ENCODE results near the gene PEX5L. TPM values are rescaled to one million over a fixed set of nuclear protein-coding genes. Genes with fewer than 3 reads are reported as not detected.
"Not testable (repeated sequence)": the region's sequence is repeated elsewhere in the genome, so short reads cannot be mapped to it uniquely, and the experiment has no call there.

The PEX5L gene
- total RNA-seq, 1 donor from 2014 or later: 0.78 TPM

DNA sequence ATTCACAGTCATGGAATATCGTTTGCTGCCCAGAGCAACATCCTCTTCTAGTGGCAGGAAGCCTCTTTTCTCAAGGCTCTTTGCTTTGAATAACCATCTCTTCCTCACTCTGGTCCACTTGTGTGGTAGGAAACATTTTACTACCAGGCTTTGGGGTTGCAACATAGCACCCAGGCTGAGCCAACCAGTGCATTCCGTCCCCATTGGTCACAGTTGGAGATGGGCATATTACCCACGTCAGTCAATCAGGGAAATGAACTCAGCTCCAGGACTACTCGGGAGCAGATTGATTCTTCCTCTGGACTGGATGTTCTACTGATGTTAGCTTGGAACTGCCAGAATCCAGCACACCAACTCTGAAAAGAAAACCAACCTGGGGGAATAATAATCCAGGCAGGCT, 4.2 kb upstream of the PEX5L start:
- ATAC-seq: no peak
- peaks cover 27% of the 10 kb centered on the region for H3K27me3 ChIP-seq
- TF ChIP-seq, protein P1, sequence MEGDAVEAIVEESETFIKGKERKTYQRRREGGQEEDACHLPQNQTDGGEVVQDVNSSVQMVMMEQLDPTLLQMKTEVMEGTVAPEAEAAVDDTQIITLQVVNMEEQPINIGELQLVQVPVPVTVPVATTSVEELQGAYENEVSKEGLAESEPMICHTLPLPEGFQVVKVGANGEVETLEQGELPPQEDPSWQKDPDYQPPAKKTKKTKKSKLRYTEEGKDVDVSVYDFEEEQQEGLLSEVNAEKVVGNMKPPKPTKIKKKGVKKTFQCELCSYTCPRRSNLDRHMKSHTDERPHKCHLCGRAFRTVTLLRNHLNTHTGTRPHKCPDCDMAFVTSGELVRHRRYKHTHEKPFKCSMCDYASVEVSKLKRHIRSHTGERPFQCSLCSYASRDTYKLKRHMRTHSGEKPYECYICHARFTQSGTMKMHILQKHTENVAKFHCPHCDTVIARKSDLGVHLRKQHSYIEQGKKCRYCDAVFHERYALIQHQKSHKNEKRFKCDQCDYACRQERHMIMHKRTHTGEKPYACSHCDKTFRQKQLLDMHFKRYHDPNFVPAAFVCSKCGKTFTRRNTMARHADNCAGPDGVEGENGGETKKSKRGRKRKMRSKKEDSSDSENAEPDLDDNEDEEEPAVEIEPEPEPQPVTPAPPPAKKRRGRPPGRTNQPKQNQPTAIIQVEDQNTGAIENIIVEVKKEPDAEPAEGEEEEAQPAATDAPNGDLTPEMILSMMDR (IDR thresholded peaks at IDR 0.05): no peak
- no peak overlapping the region for H3K4me3 ChIP-seq
- no peak overlapping the region for H3K27ac ChIP-seq
- DNase-seq: no peak
- no peaks in the 10 kb centered on the region for H3K4me1 ChIP-seq
- H3K9me3 ChIP-seq: no peaks in the 10 kb centered on the region
- intact Hi-C loops (cut with DNase I): no loop called here
- no peaks in the 10 kb centered on the region for H3K36me3 ChIP-seq

DNA sequence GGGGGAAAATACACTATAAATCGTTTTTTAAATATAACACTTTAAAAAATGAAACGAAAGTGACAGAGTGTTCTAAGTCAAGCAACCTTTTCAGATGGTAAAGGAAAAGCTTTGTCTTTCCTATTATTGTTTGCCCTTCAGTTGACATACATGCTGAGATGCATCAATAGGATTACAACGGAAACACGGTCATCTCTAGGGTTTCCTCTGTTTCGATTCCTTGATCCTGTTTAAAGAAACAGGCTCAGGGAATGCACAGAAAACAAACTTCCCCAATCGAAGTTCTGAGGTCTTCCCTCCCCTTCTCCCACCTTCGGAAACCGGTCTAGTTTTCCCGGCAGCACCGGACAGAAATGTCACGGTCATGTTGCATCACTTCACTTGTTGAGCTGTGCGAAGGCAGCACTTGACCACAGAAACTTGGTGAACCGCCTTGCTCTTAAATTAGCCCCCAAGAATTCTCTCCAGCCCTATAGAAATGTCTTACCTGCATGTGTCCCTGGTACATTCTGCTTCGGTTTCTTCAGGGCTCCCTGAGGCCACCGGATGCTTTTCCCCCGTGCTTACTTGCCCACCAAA, 556 bp downstream of the PEX5L start:
- TF ChIP-seq, protein P1 (IDR thresholded peaks at IDR 0.05): no peak
- H3K27ac ChIP-seq: no peak overlapping the region
- H3K4me3 ChIP-seq: peak overlapping the region; percentile 14
- no peaks in the 10 kb centered on the region for H3K36me3 ChIP-seq
- ATAC-seq (no peak), DNase-seq (no peak)
- intact Hi-C loops (cut with DNase I): no loop called here
- H3K9me3 ChIP-seq: no peaks in the 10 kb centered on the region
- H3K4me1 ChIP-seq: no peaks in the 10 kb centered on the region
- peaks cover 36% of the 10 kb centered on the region for H3K27me3 ChIP-seq

DNA sequence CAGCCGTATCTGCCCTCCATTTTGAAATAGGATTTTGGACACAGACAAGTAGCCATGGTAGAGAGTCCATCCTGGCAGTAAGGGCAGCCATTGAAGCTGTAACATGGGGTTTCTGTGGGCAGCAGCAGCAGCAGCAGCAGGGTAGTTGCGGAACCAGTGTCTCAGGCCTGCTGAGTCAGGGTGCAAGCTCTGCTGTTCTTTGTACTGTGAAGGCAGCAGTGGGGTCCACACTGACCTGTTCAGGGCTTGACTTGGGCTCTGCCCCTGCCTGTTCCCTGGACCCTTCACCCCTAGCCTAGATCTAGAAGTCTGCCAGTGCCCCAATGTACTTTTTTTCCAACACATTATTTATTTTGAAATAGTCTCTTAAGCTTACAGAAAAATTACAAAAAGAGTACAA, 9.7 kb downstream of the PEX5L start:
- DNase-seq (no peak), ATAC-seq (no peak)
- no peaks in the 10 kb centered on the region for H3K9me3 ChIP-seq
- H3K27ac ChIP-seq: no peak overlapping the region
- TF ChIP-seq, protein P1 (IDR thresholded peaks at IDR 0.05): no peak
- H3K27me3 ChIP-seq: no peaks in the 10 kb centered on the region
- H3K4me1 ChIP-seq: no peaks in the 10 kb centered on the region
- H3K4me3 ChIP-seq: no peak overlapping the region
- intact Hi-C loops (cut with DNase I): no loop called here
- H3K36me3 ChIP-seq: no peaks in the 10 kb centered on the region

DNA sequence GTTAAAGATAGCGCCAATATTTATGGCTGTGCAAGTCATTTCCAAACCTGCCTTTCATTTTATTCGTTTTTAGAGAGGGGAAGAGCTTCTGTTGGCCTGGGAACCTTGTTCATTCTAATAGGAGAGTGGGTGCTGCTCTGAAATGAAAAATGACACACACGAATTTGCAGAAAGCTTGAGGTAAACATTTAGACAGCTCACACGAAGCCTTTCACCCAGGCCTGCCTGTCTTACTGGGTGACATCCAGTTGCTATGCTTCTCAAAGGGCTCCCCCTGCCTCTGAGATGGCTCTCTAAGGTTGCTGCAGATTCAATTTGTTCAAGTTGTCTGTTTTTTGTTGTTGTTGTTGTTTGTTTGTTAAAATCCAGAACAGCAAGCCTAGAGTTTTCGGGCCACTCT, 18.2 kb downstream of the PEX5L start:
- Histone ChIP-seq H3K27ac (no peak overlapping the region), H3K27me3 (no peaks in the 10 kb centered on the region), H3K4me3 (no peak overlapping the region), H3K4me1 (no peaks in the 10 kb centered on the region), H3K36me3 (no peaks in the 10 kb centered on the region), H3K9me3 (no peaks in the 10 kb centered on the region)
- TF ChIP-seq, protein P1 (IDR thresholded peaks at IDR 0.05): no peak
- ATAC-seq: no peak
- DNase-seq: no peak
- intact Hi-C loops (cut with DNase I): no loop called here

DNA sequence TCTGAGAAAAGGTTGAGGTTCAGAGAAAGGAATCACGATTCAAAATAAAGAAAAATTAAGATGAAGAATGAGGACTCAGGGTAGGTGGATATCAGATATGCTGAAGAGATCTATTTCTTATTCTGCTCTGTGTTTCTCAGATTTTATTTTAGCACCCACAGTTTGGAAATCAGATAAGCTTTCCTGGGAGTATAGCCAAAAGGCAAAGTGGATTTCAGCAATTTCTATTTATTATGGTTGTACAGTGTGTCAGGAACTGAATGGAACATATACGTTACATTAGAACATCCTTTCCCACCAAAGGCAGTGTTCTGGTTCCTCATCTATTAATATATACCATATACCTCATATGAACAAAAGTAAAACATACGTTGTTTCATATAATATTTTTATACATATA, 18.9 kb downstream of the PEX5L start:
- intact Hi-C loops (cut with DNase I): no loop called here
- H3K36me3 ChIP-seq: no peaks in the 10 kb centered on the region
- no peaks in the 10 kb centered on the region for H3K9me3 ChIP-seq
- TF ChIP-seq, protein P1 (IDR thresholded peaks at IDR 0.05): no peak
- ATAC-seq (no peak), DNase-seq (no peak)
- no peaks in the 10 kb centered on the region for H3K4me1 ChIP-seq
- no peak overlapping the region for H3K4me3 ChIP-seq
- H3K27me3 ChIP-seq: no peaks in the 10 kb centered on the region
- H3K27ac ChIP-seq: no peak overlapping the region

DNA sequence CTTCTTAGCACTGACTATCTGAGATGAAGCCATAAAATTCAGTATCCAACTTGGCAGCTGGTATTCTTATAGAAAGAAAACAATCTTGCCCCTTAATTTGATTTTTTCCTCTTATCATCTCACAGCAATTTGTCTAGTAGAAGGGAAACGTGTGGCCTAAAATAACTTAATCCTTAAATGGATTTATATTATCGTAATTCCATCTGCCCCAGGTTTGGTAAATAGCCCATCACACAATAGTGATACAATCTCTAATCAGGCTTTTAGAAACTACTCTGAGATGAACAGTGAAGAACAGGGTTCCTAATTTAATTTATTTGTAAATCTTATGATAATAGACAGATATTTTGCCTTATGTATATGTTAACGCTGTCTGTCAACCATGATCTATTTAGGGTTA, 24.8 kb downstream of the PEX5L start:
- Histone ChIP-seq H3K9me3 (peaks cover 7% of the 10 kb centered on the region), H3K4me3 (no peak overlapping the region), H3K27ac (no peak overlapping the region), H3K27me3 (no peaks in the 10 kb centered on the region), H3K4me1 (no peaks in the 10 kb centered on the region), H3K36me3 (no peaks in the 10 kb centered on the region)
- intact Hi-C loops (cut with DNase I): no loop called here
- TF ChIP-seq, protein P1 (IDR thresholded peaks at IDR 0.05): no peak
- ATAC-seq: no peak
- DNase-seq: no peak

DNA sequence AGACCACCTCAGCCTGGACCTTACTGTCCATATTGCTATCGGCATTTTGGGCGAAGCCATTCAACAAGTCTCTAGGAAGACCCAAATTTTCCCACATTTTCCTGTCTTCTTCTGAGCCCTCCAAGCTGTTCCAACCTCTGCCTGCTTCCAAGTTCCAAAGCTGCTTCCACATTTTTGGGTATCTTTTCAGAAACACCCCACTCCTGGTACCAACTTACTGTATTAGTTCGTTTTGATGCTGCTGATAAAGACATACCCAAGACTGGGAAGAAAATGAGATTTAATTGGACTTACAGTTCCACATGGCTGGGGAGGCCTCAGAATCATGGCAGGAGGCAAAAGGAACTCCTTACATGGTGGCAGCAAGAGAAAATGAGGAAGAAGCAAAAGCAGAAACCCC, 28.4 kb downstream of the PEX5L start:
- H3K27me3 ChIP-seq; DNase-seq; H3K4me3 ChIP-seq; H3K9me3 ChIP-seq; H3K36me3 ChIP-seq; H3K4me1 ChIP-seq; ATAC-seq; H3K27ac ChIP-seq; intact Hi-C loops (cut with DNase I): not testable (repeated sequence)

Measured in upper lobe of right lung (tissue), 1 donor.